Measurements from ENCODE around the gene PARD3. TPM values are rescaled to one million over a fixed set of nuclear protein-coding genes. Genes with fewer than 3 reads are reported as not detected.

Gene PARD3
- total and polyA plus RNA-seq, 10 of the 15 experiments (the other 5 are each of a cell fraction or from before 2014, with no cell fraction given), result 2.6 to 43.1 (median 13.9) TPM

DNA sequence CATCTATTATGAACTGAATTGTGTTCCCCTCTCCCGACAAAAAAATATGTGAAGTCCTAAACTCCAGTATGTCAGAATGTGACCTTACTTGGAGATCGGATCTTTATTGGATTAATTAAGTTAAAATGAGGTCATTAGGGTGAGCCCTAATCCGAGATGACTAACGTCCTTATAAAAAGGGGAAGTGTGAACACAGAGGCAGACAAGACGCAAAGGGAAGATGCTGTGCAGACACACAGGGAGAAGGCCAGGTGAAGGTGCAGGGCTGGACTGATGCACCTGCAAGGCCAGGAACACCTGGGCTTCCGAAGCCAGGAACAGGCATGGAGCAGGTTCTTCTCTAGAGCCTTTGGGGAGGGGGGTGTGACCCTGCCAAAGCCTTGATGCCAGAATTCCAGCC lies 187.8 kb downstream of the PARD3 start (continued):
- TF ChIP-seq, protein P1, sequence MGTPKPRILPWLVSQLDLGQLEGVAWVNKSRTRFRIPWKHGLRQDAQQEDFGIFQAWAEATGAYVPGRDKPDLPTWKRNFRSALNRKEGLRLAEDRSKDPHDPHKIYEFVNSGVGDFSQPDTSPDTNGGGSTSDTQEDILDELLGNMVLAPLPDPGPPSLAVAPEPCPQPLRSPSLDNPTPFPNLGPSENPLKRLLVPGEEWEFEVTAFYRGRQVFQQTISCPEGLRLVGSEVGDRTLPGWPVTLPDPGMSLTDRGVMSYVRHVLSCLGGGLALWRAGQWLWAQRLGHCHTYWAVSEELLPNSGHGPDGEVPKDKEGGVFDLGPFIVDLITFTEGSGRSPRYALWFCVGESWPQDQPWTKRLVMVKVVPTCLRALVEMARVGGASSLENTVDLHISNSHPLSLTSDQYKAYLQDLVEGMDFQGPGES (IDR thresholded peaks at IDR 0.05), result no peak
- no peak for TF ChIP-seq HDGF (IDR thresholded peaks at IDR 0.05)
- TF ChIP-seq, protein P2, sequence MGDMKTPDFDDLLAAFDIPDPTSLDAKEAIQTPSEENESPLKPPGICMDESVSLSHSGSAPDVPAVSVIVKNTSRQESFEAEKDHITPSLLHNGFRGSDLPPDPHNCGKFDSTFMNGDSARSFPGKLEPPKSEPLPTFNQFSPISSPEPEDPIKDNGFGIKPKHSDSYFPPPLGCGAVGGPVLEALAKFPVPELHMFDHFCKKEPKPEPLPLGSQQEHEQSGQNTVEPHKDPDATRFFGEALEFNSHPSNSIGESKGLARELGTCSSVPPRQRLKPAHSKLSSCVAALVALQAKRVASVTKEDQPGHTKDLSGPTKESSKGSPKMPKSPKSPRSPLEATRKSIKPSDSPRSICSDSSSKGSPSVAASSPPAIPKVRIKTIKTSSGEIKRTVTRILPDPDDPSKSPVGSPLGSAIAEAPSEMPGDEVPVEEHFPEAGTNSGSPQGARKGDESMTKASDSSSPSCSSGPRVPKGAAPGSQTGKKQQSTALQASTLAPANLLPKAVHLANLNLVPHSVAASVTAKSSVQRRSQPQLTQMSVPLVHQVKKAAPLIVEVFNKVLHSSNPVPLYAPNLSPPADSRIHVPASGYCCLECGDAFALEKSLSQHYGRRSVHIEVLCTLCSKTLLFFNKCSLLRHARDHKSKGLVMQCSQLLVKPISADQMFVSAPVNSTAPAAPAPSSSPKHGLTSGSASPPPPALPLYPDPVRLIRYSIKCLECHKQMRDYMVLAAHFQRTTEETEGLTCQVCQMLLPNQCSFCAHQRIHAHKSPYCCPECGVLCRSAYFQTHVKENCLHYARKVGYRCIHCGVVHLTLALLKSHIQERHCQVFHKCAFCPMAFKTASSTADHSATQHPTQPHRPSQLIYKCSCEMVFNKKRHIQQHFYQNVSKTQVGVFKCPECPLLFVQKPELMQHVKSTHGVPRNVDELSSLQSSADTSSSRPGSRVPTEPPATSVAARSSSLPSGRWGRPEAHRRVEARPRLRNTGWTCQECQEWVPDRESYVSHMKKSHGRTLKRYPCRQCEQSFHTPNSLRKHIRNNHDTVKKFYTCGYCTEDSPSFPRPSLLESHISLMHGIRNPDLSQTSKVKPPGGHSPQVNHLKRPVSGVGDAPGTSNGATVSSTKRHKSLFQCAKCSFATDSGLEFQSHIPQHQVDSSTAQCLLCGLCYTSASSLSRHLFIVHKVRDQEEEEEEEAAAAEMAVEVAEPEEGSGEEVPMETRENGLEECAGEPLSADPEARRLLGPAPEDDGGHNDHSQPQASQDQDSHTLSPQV (IDR thresholded peaks at IDR 0.05), result no peak
- TF ChIP-seq SMAD1 (IDR thresholded peaks at IDR 0.05; ENCODE audit: low read depth, partially characterized antibody), result no peak
- TF ChIP-seq KAT2A (conservative IDR thresholded peaks at IDR 0.05; ENCODE audit: control insufficient read depth, low read depth, low read length), result no peak
- no peak for TF ChIP-seq BHLHE40 (IDR thresholded peaks at IDR 0.05; ENCODE audit: borderline replicate concordance in 1 of 2, low read depth in 2 of 2, low read length in 1 of 2)
- TF ChIP-seq SRF (IDR thresholded peaks at IDR 0.05; ENCODE audit: low read depth in 2 of 2, low read length in 2 of 2), result no peak
- TF ChIP-seq BCL11A (IDR thresholded peaks at IDR 0.05; ENCODE audit: low read depth, low read length), result 0 out of 2 replicates have a peak, but pooled peaks have one; percentile 41
- TF ChIP-seq NR2F1 (conservative IDR thresholded peaks at IDR 0.05), result peak; percentile 51
- TF ChIP-seq, protein P3, sequence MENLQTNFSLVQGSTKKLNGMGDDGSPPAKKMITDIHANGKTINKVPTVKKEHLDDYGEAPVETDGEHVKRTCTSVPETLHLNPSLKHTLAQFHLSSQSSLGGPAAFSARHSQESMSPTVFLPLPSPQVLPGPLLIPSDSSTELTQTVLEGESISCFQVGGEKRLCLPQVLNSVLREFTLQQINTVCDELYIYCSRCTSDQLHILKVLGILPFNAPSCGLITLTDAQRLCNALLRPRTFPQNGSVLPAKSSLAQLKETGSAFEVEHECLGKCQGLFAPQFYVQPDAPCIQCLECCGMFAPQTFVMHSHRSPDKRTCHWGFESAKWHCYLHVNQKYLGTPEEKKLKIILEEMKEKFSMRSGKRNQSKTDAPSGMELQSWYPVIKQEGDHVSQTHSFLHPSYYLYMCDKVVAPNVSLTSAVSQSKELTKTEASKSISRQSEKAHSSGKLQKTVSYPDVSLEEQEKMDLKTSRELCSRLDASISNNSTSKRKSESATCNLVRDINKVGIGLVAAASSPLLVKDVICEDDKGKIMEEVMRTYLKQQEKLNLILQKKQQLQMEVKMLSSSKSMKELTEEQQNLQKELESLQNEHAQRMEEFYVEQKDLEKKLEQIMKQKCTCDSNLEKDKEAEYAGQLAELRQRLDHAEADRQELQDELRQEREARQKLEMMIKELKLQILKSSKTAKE (IDR thresholded peaks at IDR 0.05; ENCODE audit: low read depth, poor library complexity, severe bottlenecking), result peak; percentile 31
- TF ChIP-seq, protein P4, sequence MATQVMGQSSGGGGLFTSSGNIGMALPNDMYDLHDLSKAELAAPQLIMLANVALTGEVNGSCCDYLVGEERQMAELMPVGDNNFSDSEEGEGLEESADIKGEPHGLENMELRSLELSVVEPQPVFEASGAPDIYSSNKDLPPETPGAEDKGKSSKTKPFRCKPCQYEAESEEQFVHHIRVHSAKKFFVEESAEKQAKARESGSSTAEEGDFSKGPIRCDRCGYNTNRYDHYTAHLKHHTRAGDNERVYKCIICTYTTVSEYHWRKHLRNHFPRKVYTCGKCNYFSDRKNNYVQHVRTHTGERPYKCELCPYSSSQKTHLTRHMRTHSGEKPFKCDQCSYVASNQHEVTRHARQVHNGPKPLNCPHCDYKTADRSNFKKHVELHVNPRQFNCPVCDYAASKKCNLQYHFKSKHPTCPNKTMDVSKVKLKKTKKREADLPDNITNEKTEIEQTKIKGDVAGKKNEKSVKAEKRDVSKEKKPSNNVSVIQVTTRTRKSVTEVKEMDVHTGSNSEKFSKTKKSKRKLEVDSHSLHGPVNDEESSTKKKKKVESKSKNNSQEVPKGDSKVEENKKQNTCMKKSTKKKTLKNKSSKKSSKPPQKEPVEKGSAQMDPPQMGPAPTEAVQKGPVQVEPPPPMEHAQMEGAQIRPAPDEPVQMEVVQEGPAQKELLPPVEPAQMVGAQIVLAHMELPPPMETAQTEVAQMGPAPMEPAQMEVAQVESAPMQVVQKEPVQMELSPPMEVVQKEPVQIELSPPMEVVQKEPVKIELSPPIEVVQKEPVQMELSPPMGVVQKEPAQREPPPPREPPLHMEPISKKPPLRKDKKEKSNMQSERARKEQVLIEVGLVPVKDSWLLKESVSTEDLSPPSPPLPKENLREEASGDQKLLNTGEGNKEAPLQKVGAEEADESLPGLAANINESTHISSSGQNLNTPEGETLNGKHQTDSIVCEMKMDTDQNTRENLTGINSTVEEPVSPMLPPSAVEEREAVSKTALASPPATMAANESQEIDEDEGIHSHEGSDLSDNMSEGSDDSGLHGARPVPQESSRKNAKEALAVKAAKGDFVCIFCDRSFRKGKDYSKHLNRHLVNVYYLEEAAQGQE (IDR thresholded peaks at IDR 0.05; ENCODE audit: low read depth, low read length), result no peak
- TF ChIP-seq, protein P5, sequence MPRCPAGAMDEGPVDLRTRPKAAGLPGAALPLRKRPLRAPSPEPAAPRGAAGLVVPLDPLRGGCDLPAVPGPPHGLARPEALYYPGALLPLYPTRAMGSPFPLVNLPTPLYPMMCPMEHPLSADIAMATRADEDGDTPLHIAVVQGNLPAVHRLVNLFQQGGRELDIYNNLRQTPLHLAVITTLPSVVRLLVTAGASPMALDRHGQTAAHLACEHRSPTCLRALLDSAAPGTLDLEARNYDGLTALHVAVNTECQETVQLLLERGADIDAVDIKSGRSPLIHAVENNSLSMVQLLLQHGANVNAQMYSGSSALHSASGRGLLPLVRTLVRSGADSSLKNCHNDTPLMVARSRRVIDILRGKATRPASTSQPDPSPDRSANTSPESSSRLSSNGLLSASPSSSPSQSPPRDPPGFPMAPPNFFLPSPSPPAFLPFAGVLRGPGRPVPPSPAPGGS (IDR thresholded peaks at IDR 0.05; ENCODE audit: borderline replicate concordance, insufficient read depth, low read depth, low read length, poor library complexity, severe bottlenecking), result no peak
- TF ChIP-seq, protein P6, sequence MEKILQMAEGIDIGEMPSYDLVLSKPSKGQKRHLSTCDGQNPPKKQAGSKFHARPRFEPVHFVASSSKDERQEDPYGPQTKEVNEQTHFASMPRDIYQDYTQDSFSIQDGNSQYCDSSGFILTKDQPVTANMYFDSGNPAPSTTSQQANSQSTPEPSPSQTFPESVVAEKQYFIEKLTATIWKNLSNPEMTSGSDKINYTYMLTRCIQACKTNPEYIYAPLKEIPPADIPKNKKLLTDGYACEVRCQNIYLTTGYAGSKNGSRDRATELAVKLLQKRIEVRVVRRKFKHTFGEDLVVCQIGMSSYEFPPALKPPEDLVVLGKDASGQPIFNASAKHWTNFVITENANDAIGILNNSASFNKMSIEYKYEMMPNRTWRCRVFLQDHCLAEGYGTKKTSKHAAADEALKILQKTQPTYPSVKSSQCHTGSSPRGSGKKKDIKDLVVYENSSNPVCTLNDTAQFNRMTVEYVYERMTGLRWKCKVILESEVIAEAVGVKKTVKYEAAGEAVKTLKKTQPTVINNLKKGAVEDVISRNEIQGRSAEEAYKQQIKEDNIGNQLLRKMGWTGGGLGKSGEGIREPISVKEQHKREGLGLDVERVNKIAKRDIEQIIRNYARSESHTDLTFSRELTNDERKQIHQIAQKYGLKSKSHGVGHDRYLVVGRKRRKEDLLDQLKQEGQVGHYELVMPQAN (conservative IDR thresholded peaks at IDR 0.05), result no peak

Measured in GM12878 (cell line).